H9 (cell line): ENCODE measurements around the gene TMEM109. TPM values are rescaled to one million over a fixed set of nuclear protein-coding genes. Genes with fewer than 3 reads are reported as not detected.

Source experiments
- DNase-seq: peaks from one replicate; pipeline ENCODE4 v3.0.0-alpha.2; 2017
- H2AFZ ChIP-seq: one replicate; pipeline ENCODE4 v1.6.1; 2013; ENCODE audit warnings: mild to moderate bottlenecking, low read length, control low read depth, moderate library complexity
- H2AK5ac ChIP-seq: 2 replicates; pipeline ENCODE4 v1.6.1; 2013; ENCODE audit warnings: low read length, control low read depth, mixed read lengths; ENCODE audit not compliant: insufficient read length
- H2BK120ac ChIP-seq: one replicate; pipeline ENCODE4 v1.6.1; 2013; ENCODE audit warnings: low read depth, mild to moderate bottlenecking, low read length, control low read depth, inconsistent platforms; ENCODE audit not compliant: poor library complexity, severe bottlenecking
- H2BK12ac ChIP-seq: 2 replicates; pipeline ENCODE4 v1.6.1; 2013; ENCODE audit warnings: low read length, control low read depth, mixed read lengths, low read depth; ENCODE audit not compliant: insufficient read length
- H2BK15ac ChIP-seq: 2 replicates; pipeline ENCODE4 v1.6.1; 2013; ENCODE audit warnings: low read depth, low read length, control low read depth
- H2BK20ac ChIP-seq: one replicate; pipeline ENCODE4 v1.6.1; 2013; ENCODE audit warnings: low read depth, mild to moderate bottlenecking, low read length, control low read depth, inconsistent platforms; ENCODE audit not compliant: poor library complexity, severe bottlenecking
- H2BK5ac ChIP-seq: 2 replicates; pipeline ENCODE4 v1.6.1; 2013; ENCODE audit warnings: low read length, control low read depth, mixed read lengths; ENCODE audit not compliant: insufficient read length
- H3K14ac ChIP-seq: 2 replicates; pipeline ENCODE4 v1.6.1; 2013; ENCODE audit warnings: low read length, control low read depth; ENCODE audit not compliant: insufficient read depth
- H3K18ac ChIP-seq: 2 replicates; pipeline ENCODE4 v1.6.1; 2013; ENCODE audit warnings: low read depth, mild to moderate bottlenecking, mixed read lengths, low read length, control low read depth; ENCODE audit not compliant: insufficient read length
- H3K23ac ChIP-seq: 2 replicates; pipeline ENCODE4 v1.6.1; 2013; ENCODE audit warnings: low read length, control low read depth, mixed read lengths, low read depth; ENCODE audit not compliant: insufficient read length
- H3K23me2 ChIP-seq: 2 replicates; pipeline ENCODE4 v1.6.1; 2013; ENCODE audit warnings: low read depth, mild to moderate bottlenecking, mixed read lengths, low read length, control low read depth; ENCODE audit not compliant: insufficient read length, poor library complexity, severe bottlenecking
- H3K27ac ChIP-seq: 2 replicates; pipeline ENCODE4 v1.5.1; 2013; ENCODE audit warnings: low read length, control low read depth, mixed read lengths, low read depth; ENCODE audit not compliant: insufficient read length
- H3K27me3 ChIP-seq: 2 replicates; pipeline ENCODE4 v1.6.1; 2013; ENCODE audit warnings: low read length, control low read depth, inconsistent platforms; ENCODE audit not compliant: insufficient read depth
- H3K4ac ChIP-seq: 2 replicates; pipeline ENCODE4 v1.6.1; 2013; ENCODE audit warnings: low read depth, mild to moderate bottlenecking, control low read depth, inconsistent platforms, low read length, moderate library complexity
- H3K4me1 ChIP-seq: 2 replicates; pipeline ENCODE4 v1.6.1; 2013; ENCODE audit warnings: low read length, control low read depth, inconsistent platforms; ENCODE audit not compliant: insufficient read depth
- H3K4me2 ChIP-seq: 2 replicates; pipeline ENCODE4 v1.6.1; 2013; ENCODE audit warnings: low read length, control low read depth, mixed read lengths; ENCODE audit not compliant: insufficient read length, insufficient read depth
- H3K56ac ChIP-seq: 2 replicates; pipeline ENCODE4 v1.6.1; 2013; ENCODE audit warnings: low read depth, mild to moderate bottlenecking, mixed read lengths, low read length, control low read depth; ENCODE audit not compliant: insufficient read length
- H3K79me1 ChIP-seq: 2 replicates; pipeline ENCODE4 v1.6.1; 2013; ENCODE audit warnings: low read depth, mild to moderate bottlenecking, moderate library complexity, low read length, control low read depth, inconsistent platforms; ENCODE audit not compliant: insufficient read depth, poor library complexity, severe bottlenecking
- H3K79me2 ChIP-seq: 2 replicates; pipeline ENCODE4 v1.6.1; 2013; ENCODE audit warnings: low read length, control low read depth, inconsistent platforms; ENCODE audit not compliant: insufficient read depth
- H3K9ac ChIP-seq: 2 replicates; pipeline ENCODE4 v1.6.1; 2013; ENCODE audit warnings: low read length, control low read depth, mixed read lengths; ENCODE audit not compliant: insufficient read length; ENCODE audit errors: extremely low read depth
- H3K9me3 ChIP-seq: one replicate; pipeline ENCODE4 v1.6.1; 2013; ENCODE audit warnings: low read depth, low read length, inconsistent platforms; ENCODE audit not compliant: control insufficient read depth
- H3T11ph ChIP-seq: one replicate; pipeline ENCODE4 v1.6.1; 2013; ENCODE audit warnings: mild to moderate bottlenecking, low read length, control low read depth, inconsistent platforms
- H4K20me1 ChIP-seq: one replicate; pipeline ENCODE4 v1.6.1; 2013; ENCODE audit not compliant: control insufficient read depth, insufficient read length, insufficient read depth
- H4K5ac ChIP-seq: 2 replicates; pipeline ENCODE4 v1.6.1; 2013; ENCODE audit warnings: low read depth, mild to moderate bottlenecking, mixed read lengths, low read length, control low read depth; ENCODE audit not compliant: insufficient read length
- H4K8ac ChIP-seq: replicated peaks from 2 replicates; pipeline ENCODE4 v1.6.1; 2013; ENCODE audit warnings: low read length, control low read depth, mixed read lengths, low read depth; ENCODE audit not compliant: insufficient read length
- H4K91ac ChIP-seq: 2 replicates; pipeline ENCODE4 v1.6.1; 2013; ENCODE audit warnings: low read depth, mild to moderate bottlenecking, moderate library complexity, mixed read lengths, low read length, control low read depth; ENCODE audit not compliant: insufficient read length
- H3K27ac Mint-ChIP-seq, 3 experiments: 2 replicates in 2 of 3; 3 replicates in 1 of 3; pipeline ENCODE4 v1.8.0; 2020 to 2021; ENCODE audit warnings: mixed read lengths in 3 of 3, mild to moderate bottlenecking in 1 of 3, moderate library complexity in 1 of 3
- H3K27me3 Mint-ChIP-seq: 2 replicates; pipeline ENCODE4 v1.8.0; 2021; ENCODE audit warnings: low read depth, mild to moderate bottlenecking, moderate library complexity, mixed read lengths
- H3K36me3 Mint-ChIP-seq, 3 experiments: 2 replicates in 2 of 3; 3 replicates in 1 of 3; pipeline ENCODE4 v1.8.0; 2020 to 2021; ENCODE audit warnings: low read depth in 3 of 3, mixed read lengths in 3 of 3; ENCODE audit not compliant: insufficient read depth in 1 of 3
- H3K4me1 Mint-ChIP-seq, 2 experiments: 2 replicates each; pipeline ENCODE4 v1.8.0; 2020; ENCODE audit warnings: mixed read lengths in 2 of 2
- H3K4me3 Mint-ChIP-seq, 2 experiments: 2 replicates in 1 of 2; 3 replicates in 1 of 2; pipeline ENCODE4 v1.8.0; 2020 to 2021; ENCODE audit warnings: mild to moderate bottlenecking in 2 of 2, mixed read lengths in 2 of 2, moderate library complexity in 1 of 2
- H3K9me3 Mint-ChIP-seq, 2 experiments: 2 replicates in 1 of 2; 3 replicates in 1 of 2; pipeline ENCODE4 v1.8.0; 2020; ENCODE audit warnings: mild to moderate bottlenecking in 2 of 2, mixed read lengths in 2 of 2, moderate library complexity in 1 of 2
- WGBS: extraction: QIAGEN DNeasy Blood & Tissue Kit; methylation state at CpG from one replicate; pipeline ENCODE4 v1.1.7; 2013; ENCODE audit warnings: missing lambda C conversion rate, low lambda C conversion rate, mixed read lengths; ENCODE audit not compliant: insufficient read length; ENCODE audit errors: extremely low coverage; 5-methylcytosine and 5-hydroxymethylcytosine counted together
- total RNA-seq: library from RNA; stranded (reverse); gene quantifications from 2 replicates; pipeline ENCODE4 v1.2.1, GENCODE V29; 2021
- TF ChIP-seq, protein P1 (sequence below): fragments of 200-600 bp; sonication (generic); conservative IDR thresholded peaks from 3 replicates; pipeline ENCODE4 v1.8.0; 2021; ENCODE audit warnings: antibody characterized with exemption, mild to moderate bottlenecking

Gene TMEM109
- total RNA-seq, 1 experiment from 2014 or later, result 38.0 TPM

DNA sequence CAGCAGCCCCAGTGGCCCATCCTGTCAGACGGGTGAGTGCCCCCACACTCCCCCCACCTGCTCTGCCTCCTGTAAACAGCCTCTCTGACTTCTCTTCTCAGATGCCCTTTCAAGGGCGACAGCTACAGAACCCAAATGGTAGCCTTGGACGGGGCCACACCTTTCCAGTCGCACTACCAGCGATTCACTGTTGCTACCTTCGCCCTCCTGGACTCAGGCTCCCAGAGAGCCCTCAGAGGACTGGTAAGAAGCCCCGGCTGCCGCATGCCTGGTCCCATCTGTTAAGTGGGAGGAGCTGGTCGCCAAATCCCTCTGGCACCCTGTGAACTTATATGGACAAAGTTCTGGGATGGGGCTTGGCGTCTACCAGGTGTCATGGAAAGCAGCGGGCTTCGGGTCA is 40.4 kb upstream of the TMEM109 start:
- H2BK12ac ChIP-seq, result no peak overlapping the region
- no peaks in the 10 kb centered on the region for H3K9me3 ChIP-seq
- no peak overlapping the region for H3K23ac ChIP-seq
- H3T11ph ChIP-seq, result no peak overlapping the region
- no peak for DNase-seq
- H2BK120ac ChIP-seq, result no peak overlapping the region
- Mint-ChIP-seq H3K27ac (no peak overlapping the region; a peak in 1 of 7 replicates), H3K4me3 (no peak overlapping the region), H3K27me3 (no peaks in the 10 kb centered on the region; the same call in 1 of the 2 replicates), H3K36me3 (no peaks in the 10 kb centered on the region), H3K9me3 (no peaks in the 10 kb centered on the region), H3K4me1 (peaks cover 8 to 9% of the 10 kb centered on the region in 2 experiments)
- no peak overlapping the region for H3K27ac ChIP-seq
- H3K4me2 ChIP-seq, result no peak overlapping the region
- H2BK20ac ChIP-seq, result no peak overlapping the region
- no peak overlapping the region for H4K8ac ChIP-seq
- H2BK5ac ChIP-seq, result no peak overlapping the region
- H3K4me1 ChIP-seq, result peaks cover 2% of the 10 kb centered on the region; the same call in 1 of the 2 replicates
- no peak overlapping the region for H3K56ac ChIP-seq
- H3K27me3 ChIP-seq, result no peaks in the 10 kb centered on the region
- no CpG with 5 or more reads among the region's 12 CpGs for WGBS
- no peak overlapping the region for H3K4ac ChIP-seq
- no peak overlapping the region for H2BK15ac ChIP-seq
- no peak overlapping the region for H2AFZ ChIP-seq
- H4K91ac ChIP-seq, result no peak overlapping the region
- TF ChIP-seq, protein P1, sequence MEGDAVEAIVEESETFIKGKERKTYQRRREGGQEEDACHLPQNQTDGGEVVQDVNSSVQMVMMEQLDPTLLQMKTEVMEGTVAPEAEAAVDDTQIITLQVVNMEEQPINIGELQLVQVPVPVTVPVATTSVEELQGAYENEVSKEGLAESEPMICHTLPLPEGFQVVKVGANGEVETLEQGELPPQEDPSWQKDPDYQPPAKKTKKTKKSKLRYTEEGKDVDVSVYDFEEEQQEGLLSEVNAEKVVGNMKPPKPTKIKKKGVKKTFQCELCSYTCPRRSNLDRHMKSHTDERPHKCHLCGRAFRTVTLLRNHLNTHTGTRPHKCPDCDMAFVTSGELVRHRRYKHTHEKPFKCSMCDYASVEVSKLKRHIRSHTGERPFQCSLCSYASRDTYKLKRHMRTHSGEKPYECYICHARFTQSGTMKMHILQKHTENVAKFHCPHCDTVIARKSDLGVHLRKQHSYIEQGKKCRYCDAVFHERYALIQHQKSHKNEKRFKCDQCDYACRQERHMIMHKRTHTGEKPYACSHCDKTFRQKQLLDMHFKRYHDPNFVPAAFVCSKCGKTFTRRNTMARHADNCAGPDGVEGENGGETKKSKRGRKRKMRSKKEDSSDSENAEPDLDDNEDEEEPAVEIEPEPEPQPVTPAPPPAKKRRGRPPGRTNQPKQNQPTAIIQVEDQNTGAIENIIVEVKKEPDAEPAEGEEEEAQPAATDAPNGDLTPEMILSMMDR, result no peak
- no peaks in the 10 kb centered on the region for H3K79me1 ChIP-seq
- H3K79me2 ChIP-seq, result no peaks in the 10 kb centered on the region
- H2AK5ac ChIP-seq, result no peak overlapping the region
- H4K20me1 ChIP-seq, result no peaks in the 10 kb centered on the region
- no peaks in the 10 kb centered on the region for H3K23me2 ChIP-seq
- H3K9ac ChIP-seq, result no peak overlapping the region
- no peak overlapping the region for H3K18ac ChIP-seq
- H4K5ac ChIP-seq, result no peak overlapping the region
- H3K14ac ChIP-seq, result no peak overlapping the region; the same call in 1 of the 2 replicates
